ENCODE measurements around the gene WDR70.
"Not testable (repeated sequence)": the region's sequence is repeated elsewhere in the genome, so short reads cannot be mapped to it uniquely, and the experiment has no call there.

The WDR70 gene

GRCh38 chr5:37575541-37576489 lies 196.7 kb downstream of the WDR70 start:
- no peak for DNase-seq

GRCh38 chr5:37576552-37576951 lies 197.4 kb downstream of the WDR70 start:
- DNase-seq: no peak

- no peak for DNase-seq
Measured at GRCh38 chr5:37578176-37578575, 199.1 kb downstream of the WDR70 start.

GRCh38 chr5:37580106-37580505 lies 201.0 kb downstream of the WDR70 start:
- no peak for DNase-seq

DNA sequence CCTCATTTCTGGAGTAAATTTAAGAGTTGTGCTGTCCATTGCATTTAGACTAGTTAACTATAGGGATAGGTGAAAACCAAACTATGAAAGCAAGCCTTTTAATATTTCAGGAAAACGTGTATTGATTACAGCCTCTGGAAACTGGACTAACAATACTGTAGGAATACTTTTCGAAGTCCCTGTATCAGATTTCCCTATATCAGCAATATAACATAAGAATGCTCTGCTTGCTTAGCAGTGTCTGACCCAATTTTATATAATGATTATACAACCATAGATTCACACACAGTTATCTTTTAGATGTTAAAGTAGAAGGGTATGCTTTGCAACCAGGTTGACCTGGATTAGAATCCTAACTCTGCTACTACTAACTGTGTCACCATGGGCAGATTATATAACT lies 203.1 kb downstream of the WDR70 start:
- no peak for DNase-seq

DNA sequence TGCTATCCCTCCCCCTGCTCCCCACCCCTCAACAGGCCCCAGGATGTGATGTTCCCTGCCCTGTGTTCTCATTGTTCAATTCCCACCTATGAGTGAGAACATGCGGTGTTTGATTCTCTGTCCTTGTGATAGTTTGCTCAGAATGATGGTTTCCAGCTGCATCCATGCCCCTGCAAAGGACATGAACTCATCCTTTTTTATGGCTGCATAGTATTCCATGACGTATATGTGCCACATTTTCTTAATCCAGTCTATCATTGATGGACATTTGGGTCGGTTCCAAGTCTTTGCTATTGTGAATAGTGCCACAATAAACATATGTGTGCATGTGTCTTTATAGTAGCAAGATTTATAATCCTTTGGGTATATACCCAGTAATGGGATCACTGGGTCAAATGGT lies 214.2 kb downstream of the WDR70 start:
- DNase-seq: not testable (repeated sequence)

DNA sequence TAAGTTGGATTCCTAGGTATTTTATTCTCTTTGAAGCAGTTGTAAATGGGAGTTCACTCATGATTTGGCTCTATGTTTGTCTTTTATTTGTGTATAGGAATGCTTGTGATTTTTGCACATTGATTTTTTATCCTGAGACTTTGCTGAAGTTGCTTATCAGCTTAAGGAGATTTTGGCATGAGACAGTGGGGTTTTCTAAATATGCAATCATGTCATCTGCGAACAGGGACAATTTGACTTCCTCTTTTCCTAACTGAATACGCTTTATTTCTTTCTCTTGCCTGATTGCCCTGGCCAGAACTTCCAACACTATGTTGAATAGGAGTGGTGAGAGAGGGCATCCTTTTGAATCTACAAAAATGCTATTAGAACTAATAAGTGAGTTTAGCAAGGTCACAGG lies 215.7 kb downstream of the WDR70 start:
- DNase-seq: not testable (repeated sequence)

DNA sequence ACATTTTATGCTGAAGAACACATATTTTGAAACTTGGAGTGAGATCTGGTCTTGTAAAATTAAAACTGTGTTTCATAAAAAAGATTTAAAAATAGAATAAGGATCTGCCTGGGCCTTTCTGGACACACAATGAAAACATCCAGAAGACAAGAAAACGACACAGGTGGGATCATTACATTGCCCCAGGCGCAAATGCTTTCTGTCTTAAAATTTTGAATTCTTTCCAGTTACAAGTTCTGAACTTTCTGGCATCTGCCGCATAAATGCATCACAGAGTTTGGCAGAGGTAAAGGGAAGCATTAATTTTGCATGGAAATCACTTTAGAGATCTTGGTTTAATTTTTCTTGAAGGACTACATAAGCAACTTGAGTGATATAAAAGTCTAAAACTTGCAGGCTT lies 219.6 kb downstream of the WDR70 start:
- no peak for DNase-seq

- no peak for DNase-seq
Measured at GRCh38 chr5:37601163-37601562, 222.0 kb downstream of the WDR70 start.

GRCh38 chr5:37603072-37603471 lies 224.0 kb downstream of the WDR70 start:
- DNase-seq: no peak

- no peak for DNase-seq
Measured at GRCh38 chr5:37604290-37604689, 225.2 kb downstream of the WDR70 start.

GRCh38 chr5:37606148-37606547 lies 227.0 kb downstream of the WDR70 start:
- no peak for DNase-seq

DNA sequence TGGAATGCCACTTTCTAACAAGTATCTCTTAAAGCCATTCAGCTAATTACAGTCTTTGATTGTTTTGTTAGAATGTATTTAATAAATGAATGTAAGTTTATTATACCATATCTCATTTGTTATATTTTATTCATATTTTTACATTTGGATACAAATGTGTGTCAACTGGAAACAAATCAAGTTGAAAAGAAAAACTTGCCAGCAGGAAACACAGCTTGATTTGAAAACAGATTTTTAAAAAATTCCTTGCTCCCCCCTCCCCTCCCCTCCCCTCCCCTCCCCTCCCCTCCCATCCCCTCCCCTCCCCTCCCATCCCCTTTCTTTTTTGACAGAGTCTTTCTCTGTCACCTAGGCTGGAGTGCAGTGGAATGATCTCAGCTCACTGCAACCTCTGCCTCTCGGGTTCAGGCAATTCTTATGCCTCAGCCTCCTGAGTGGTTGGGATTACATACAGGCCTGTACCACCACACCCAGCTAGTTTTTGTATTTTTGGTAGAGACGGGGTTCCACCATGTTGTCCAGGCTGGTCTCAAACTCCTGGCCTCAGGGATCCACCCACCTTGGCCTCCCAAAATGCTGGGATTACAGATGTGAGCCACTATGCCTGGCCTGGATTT lies 227.6 kb downstream of the WDR70 start:
- no peak for DNase-seq

- DNase-seq: no peak
Measured at GRCh38 chr5:37615184-37615583, 236.1 kb downstream of the WDR70 start.

DNA sequence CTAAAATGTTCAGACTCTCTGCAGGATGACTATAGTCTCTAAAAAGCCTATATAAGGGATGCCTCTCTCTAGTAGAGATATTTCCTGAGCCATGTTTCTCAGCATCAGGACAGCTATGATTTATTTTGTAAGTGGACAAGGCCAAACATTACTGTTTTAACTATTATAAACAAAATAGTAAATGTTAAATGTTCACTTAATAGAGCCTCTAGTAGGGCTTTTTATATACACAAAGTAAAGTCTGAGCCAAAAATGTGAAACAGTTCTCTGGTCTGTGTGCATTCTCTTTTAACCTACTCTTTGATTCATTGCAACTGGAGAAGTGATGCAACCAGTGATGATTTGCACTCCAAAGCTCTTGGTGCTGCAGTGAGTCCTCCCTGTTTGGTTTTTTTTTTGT lies 240.2 kb downstream of the WDR70 start:
- no peak for DNase-seq

DNA sequence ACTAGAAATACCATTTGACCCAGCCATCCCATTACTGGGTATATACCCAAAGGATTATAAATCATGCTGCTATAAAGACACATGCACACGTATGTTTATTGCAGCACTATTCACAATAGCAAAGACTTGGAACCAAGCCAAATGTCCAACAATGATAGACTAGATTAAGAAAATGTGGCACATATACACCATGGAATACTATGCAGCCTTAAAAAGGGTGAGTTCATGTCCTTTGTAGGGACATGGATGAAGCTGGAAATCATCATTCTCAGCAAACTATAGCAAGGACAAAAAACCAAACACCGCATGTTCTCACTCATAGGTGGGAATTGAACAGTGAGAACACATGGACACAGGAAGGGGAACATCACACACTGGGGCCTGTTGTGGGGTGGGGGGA lies 243.2 kb downstream of the WDR70 start:
- DNase-seq: not testable (repeated sequence)

- DNase-seq: no peak
Measured at GRCh38 chr5:37626266-37626665, 247.1 kb downstream of the WDR70 start.

DNA sequence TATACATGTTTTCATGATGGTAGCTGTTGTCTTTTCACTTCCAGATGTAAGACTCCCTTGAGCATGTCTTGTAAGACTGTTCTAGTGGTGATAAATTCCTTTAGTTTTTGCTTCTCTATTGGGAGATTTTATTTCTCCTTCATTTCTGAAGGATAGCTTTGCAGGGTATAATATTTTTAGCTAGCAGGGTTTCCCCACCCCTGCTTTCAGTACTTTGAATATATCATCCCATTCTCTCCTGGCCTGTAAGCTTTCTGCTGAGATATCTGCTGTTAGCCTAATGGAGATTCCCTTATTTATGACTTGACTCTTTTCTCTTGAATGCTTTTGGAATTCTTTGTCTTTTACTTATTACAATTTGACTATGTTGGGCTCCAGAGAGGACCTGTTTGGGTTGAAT lies 249.8 kb downstream of the WDR70 start:
- DNase-seq: no peak

GRCh38 chr5:37631939-37632338 lies 252.8 kb downstream of the WDR70 start:
- no peak for DNase-seq

GRCh38 chr5:37637165-37637845 lies 258.2 kb downstream of the WDR70 start:
- DNase-seq: no peak

- DNase-seq: no peak
Measured at GRCh38 chr5:37638897-37639296, 259.8 kb downstream of the WDR70 start.

- no peak for DNase-seq
Measured at GRCh38 chr5:37640088-37640487, 261.0 kb downstream of the WDR70 start.

GRCh38 chr5:37641933-37642332 lies 262.8 kb downstream of the WDR70 start:
- no peak for DNase-seq

GRCh38 chr5:37645707-37646106 lies 266.6 kb downstream of the WDR70 start:
- DNase-seq: no peak

Measured in effector CD8-positive, alpha-beta T cell (primary cell).